Endothelial cell (in vitro differentiated cells): ENCODE data around the gene AUTS2. TPM values are rescaled to one million over a fixed set of nuclear protein-coding genes. Genes with fewer than 3 reads are reported as not detected.

Experiments
- DNase-seq: peaks from one replicate; pipeline ENCODE4 v3.0.0; 2021; ENCODE audit warnings: low spot score
- H3K27ac Mint-ChIP-seq: one replicate; pipeline ENCODE4 v1.8.0; 2021; ENCODE audit warnings: mixed read lengths, inconsistent platforms; ENCODE audit not compliant: unreplicated experiment
- H3K27me3 Mint-ChIP-seq: one replicate; pipeline ENCODE4 v1.8.0; 2021; ENCODE audit warnings: mild to moderate bottlenecking, moderate library complexity, mixed read lengths, inconsistent platforms; ENCODE audit not compliant: unreplicated experiment
- H3K36me3 Mint-ChIP-seq: one replicate; pipeline ENCODE4 v1.8.0; 2021; ENCODE audit warnings: mild to moderate bottlenecking, low read depth, mixed read lengths, inconsistent platforms; ENCODE audit not compliant: unreplicated experiment
- H3K4me1 Mint-ChIP-seq: one replicate; pipeline ENCODE4 v1.8.0; 2021; ENCODE audit warnings: mild to moderate bottlenecking, mixed read lengths, inconsistent platforms; ENCODE audit not compliant: unreplicated experiment
- H3K4me3 Mint-ChIP-seq: one replicate; pipeline ENCODE4 v1.8.0; 2021; ENCODE audit warnings: mild to moderate bottlenecking, mixed read lengths, inconsistent platforms; ENCODE audit not compliant: unreplicated experiment
- H3K9me3 Mint-ChIP-seq: one replicate; pipeline ENCODE4 v1.8.0; 2021; ENCODE audit warnings: mixed read lengths, inconsistent platforms; ENCODE audit not compliant: unreplicated experiment
- CTCF ChIP-seq: fragments of 200-600 bp; sonication (generic); IDR thresholded peaks from one replicate; pipeline ENCODE4 v1.5.0; 2021; ENCODE audit warnings: antibody characterized with exemption; ENCODE audit not compliant: unreplicated experiment
- total RNA-seq: library from RNA; stranded (reverse); fragmentation: NEBNext Ultra II Directional; extraction: Animal tissue kit (Norgen Biotek cat#: 25700); gene quantifications from one replicate; pipeline ENCODE4 v1.2.1, GENCODE V29; 2021; ENCODE audit not compliant: unreplicated experiment

Gene AUTS2
- total RNA-seq, 1 donor from 2014 or later, result 103 TPM

DNA sequence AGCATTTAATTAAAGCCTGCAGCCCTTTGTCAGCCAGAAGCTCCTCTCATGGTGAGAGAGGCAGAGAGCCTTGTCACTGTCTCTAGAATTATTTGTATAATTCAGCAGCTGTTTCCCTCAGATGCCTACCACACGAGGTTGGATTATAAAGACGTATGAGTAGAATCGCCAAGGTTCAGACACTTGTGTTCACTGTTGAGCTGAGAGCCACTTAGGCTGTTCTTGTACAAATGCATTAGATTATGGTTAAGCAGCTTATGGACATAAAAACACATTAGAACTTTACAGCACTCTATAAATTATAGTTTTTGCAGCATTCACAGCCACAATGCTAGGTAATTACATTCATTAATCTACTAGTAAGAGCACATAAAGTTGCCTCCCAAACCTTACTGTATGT, 282.6 kb downstream of the AUTS2 start:
- Mint-ChIP-seq H3K27me3 (no peaks in the 10 kb centered on the region), H3K27ac (no peak overlapping the region), H3K4me1 (peaks cover 17% of the 10 kb centered on the region), H3K4me3 (no peak overlapping the region), H3K9me3 (no peaks in the 10 kb centered on the region), H3K36me3 (no peaks in the 10 kb centered on the region)
- DNase-seq, result no peak
- TF ChIP-seq CTCF, result no peak

- no peak overlapping the region for H3K27ac Mint-ChIP-seq
Observed at GRCh38 chr7:69882269-69882668, 284.0 kb downstream of the AUTS2 start.

DNA sequence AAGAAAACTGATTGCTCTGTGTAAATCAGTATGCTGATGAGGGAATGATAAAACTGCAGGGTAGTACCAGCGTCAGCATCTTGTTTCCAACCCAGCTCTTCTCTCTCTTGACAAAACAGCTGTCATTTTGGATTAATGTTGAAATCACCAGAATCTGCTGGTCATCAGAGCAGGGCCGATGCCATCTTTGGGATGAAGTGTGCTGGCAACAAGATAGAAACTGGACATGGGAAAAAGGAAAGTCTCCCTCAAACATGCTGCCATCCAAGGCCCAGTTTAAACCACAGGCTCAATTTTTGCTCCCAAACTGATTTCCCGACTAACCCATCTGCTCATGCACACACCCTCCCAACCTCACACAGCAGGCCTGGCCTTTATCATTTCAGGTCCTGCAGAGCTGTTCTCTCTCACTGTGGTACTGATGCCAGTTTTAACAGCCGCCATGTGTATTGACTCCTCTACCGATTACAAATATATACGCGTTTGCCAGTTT, 285.2 kb downstream of the AUTS2 start:
- no peak overlapping the region for H3K27ac Mint-ChIP-seq
- no peaks in the 10 kb centered on the region for H3K36me3 Mint-ChIP-seq
- peaks cover 7% of the 10 kb centered on the region for H3K4me1 Mint-ChIP-seq
- TF ChIP-seq CTCF, result no peak
- no peak overlapping the region for H3K4me3 Mint-ChIP-seq
- H3K27me3 Mint-ChIP-seq, result no peaks in the 10 kb centered on the region
- DNase-seq, result no peak
- H3K9me3 Mint-ChIP-seq, result no peaks in the 10 kb centered on the region

More at GRCh38 chr7:69882269-69882668, 284.0 kb downstream of the AUTS2 start:
- no peaks in the 10 kb centered on the region for H3K27me3 Mint-ChIP-seq
- no peak overlapping the region for H3K4me3 Mint-ChIP-seq
- no peaks in the 10 kb centered on the region for H3K36me3 Mint-ChIP-seq
- TF ChIP-seq CTCF, result no peak
- no peaks in the 10 kb centered on the region for H3K9me3 Mint-ChIP-seq
- H3K4me1 Mint-ChIP-seq, result peaks cover 17% of the 10 kb centered on the region
- no peak for DNase-seq

DNA sequence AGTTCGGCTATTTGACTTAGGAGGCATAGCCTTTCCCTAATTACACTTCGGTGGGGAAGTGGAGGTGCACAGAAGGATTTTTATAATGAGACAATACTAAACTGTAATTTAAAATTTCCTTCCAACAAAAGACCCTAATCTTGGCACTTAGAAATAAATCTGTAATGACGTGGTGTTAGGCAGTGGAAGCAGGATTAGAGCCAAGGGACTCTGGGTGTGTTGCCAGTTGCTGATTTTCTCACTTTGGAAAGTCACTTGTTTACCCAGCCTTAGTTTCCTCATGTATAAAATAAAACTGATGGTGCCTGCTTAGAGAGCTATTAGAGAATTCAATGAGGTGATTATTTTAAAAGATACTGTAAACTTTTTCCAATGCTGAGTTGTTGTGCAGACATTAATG, 287.2 kb downstream of the AUTS2 start:
- H3K27me3 Mint-ChIP-seq, result peaks cover 1% of the 10 kb centered on the region
- DNase-seq, result no peak
- no peaks in the 10 kb centered on the region for H3K9me3 Mint-ChIP-seq
- H3K4me1 Mint-ChIP-seq, result peaks cover under 1% of the 10 kb centered on the region
- no peak for TF ChIP-seq CTCF
- H3K36me3 Mint-ChIP-seq, result no peaks in the 10 kb centered on the region
- no peak overlapping the region for H3K4me3 Mint-ChIP-seq
- no peak overlapping the region for H3K27ac Mint-ChIP-seq

DNA sequence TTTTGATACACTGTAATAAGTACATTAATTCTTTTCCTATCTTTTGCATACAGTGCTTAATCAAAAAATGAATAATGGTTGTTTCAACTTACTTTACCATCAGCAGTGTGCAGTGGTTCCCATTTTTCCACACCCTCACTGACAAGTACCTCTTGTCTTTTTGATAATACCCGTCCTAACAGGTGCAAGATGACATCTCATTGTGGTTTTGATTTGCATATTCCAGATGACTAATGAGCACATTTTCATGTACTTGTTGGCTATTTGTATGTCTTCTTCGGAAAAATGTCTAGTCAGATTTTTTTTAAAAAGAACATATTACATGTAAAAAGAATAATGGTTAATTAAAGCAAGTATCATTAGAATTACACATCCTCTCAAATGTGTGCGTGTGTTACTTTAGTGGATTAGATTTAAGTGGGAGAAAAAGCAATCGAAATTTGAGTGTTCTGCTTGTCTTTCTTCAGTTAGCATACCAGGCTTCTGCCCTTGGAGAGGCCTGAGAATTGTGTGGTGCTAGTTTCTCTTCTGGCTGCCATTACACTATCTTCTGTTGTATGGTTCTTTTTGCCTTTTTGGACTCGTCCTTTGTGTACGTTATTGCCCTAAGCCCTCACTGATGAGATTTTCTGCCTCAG, 291.2 kb downstream of the AUTS2 start:
- H3K27me3 Mint-ChIP-seq, result peaks cover 1% of the 10 kb centered on the region
- no peaks in the 10 kb centered on the region for H3K36me3 Mint-ChIP-seq
- no peak for TF ChIP-seq CTCF
- DNase-seq, result no peak
- no peaks in the 10 kb centered on the region for H3K9me3 Mint-ChIP-seq
- no peak overlapping the region for H3K27ac Mint-ChIP-seq
- H3K4me3 Mint-ChIP-seq, result no peak overlapping the region
- H3K4me1 Mint-ChIP-seq, result peaks cover 7% of the 10 kb centered on the region
